ENCODE data around the gene CXCL8.

DNA sequence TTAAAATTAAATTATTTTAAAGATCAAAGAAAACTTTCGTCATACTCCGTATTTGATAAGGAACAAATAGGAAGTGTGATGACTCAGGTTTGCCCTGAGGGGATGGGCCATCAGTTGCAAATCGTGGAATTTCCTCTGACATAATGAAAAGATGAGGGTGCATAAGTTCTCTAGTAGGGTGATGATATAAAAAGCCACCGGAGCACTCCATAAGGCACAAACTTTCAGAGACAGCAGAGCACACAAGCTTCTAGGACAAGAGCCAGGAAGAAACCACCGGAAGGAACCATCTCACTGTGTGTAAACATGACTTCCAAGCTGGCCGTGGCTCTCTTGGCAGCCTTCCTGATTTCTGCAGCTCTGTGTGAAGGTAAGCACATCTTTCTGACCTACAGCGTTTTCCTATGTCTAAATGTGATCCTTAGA lies at the start of gene CXCL8:
- TF ChIP-seq, protein P1, sequence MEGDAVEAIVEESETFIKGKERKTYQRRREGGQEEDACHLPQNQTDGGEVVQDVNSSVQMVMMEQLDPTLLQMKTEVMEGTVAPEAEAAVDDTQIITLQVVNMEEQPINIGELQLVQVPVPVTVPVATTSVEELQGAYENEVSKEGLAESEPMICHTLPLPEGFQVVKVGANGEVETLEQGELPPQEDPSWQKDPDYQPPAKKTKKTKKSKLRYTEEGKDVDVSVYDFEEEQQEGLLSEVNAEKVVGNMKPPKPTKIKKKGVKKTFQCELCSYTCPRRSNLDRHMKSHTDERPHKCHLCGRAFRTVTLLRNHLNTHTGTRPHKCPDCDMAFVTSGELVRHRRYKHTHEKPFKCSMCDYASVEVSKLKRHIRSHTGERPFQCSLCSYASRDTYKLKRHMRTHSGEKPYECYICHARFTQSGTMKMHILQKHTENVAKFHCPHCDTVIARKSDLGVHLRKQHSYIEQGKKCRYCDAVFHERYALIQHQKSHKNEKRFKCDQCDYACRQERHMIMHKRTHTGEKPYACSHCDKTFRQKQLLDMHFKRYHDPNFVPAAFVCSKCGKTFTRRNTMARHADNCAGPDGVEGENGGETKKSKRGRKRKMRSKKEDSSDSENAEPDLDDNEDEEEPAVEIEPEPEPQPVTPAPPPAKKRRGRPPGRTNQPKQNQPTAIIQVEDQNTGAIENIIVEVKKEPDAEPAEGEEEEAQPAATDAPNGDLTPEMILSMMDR (IDR thresholded peaks at IDR 0.05): no peak
- no peak for TF ChIP-seq POLR2A (IDR thresholded peaks at IDR 0.05)
